CD4-positive, alpha-beta T cell treated with Interleukin-6 for 4 hours (primary cell): ENCODE results near the gene NANOG.
"Not testable (repeated sequence)": the region's sequence is repeated elsewhere in the genome, so short reads cannot be mapped to it uniquely, and the experiment has no call there.

Source experiments
- DNase-seq: peaks from one replicate; pipeline ENCODE4 v3.0.0-alpha.2; 2020; ENCODE audit warnings: mixed read lengths

The NANOG gene

GRCh38 chr12:7788884-7789528 is at the start of gene NANOG:
Gene NANOG (plus strand): TSS chr12:7789402. CDS start chr12:7789615, 213 bp downstream.
- DNase-seq: not testable (repeated sequence)

GRCh38 chr12:7747246-7747645 is 42.0 kb upstream of the NANOG start, which contains the start of gene CLEC4C:
Gene CLEC4C (minus strand): TSS chr12:7747375. CDS start chr12:7747348, 27 bp downstream.
- no peak for DNase-seq

- no peak for DNase-seq
Observed at GRCh38 chr12:7748852-7749251, 40.4 kb upstream of the NANOG start.

- DNase-seq: no peak
Observed at GRCh38 chr12:7749442-7749841, 39.8 kb upstream of the NANOG start.

GRCh38 chr12:7750350-7750749 is 38.9 kb upstream of the NANOG start:
- DNase-seq: no peak

DNA sequence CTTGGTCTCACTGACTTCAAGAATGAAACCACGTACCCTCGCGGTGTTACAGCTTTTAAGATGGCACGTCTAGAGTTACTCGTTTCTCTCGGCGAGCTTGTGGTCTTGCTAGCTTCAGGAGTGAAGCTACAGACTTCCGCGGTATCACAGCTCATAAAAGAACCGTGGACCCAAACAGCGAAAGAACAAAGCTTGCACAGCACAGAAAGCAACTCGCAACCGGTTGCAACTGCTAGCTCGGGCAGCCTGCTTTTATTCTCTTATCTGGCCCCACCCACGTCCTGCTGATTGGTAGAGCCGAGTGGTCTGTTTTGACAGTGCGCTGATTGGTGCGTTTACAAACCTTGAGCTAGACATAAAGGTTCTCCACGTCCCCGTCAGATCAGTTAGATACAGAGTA is 37.8 kb upstream of the NANOG start:
- DNase-seq: no peak

- not testable (repeated sequence) for DNase-seq
Observed at GRCh38 chr12:7751941-7752922, 37.0 kb upstream of the NANOG start.

DNA sequence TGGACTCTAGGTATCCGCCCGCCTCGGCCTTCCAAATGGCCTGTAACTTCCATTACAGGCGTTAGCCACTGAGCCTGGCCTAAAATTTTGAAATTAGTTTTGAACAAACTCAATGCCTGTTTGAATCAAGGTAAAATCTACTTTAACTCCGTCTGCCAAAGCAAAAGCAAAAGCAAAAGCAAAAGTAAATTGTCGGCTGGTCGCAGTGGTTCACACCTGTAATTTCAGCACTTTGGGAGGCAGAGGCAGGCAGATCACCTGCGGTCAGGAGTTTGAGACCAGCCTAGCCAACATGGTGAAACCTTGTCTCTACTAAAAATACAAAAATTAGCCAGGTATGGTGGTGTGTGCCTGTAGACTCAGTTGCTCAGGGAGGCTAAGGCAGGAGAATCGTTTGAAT is 33.5 kb upstream of the NANOG start:
- DNase-seq: not testable (repeated sequence)

- no peak for DNase-seq
Observed at GRCh38 chr12:7756993-7757392, 32.2 kb upstream of the NANOG start.

DNA sequence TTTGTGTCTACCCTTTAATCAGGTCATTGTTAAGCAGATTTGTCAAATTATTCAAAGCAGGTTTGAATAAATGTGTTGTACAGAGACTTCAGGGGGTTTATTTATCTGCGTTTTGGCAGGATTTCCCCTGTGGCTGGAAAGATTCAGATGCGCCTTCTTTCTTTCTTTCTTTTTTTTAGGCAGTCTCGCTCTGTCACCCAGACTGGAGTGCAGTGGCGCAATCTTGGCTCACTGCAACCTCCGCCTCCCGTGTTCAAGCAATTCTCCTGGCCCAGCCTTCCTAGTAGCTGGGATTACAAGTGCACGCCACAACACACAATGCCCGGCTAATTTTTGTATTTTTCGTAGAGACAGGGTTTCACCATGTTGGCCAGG is 30.4 kb upstream of the NANOG start:
- no peak for DNase-seq

GRCh38 chr12:7769999-7770398 is 19.2 kb upstream of the NANOG start:
- DNase-seq: no peak

DNA sequence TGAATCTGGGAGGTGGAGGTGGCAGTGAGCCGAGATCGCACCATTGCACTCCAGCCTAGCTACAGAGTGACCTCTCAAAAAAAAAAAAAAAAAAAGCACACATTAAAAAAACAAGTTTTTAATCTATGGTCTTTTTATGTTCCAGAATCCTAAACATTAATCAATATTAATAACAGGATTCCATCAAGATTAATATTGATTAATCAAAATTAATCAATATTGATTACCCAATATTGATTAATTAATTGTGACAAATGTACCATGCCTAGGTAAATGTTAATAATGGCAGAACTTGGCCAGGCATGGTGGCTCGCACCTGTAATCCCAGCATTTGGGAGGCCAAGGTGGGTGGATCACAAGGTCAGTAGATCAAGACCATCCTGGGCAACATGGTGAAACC is 7.9 kb upstream of the NANOG start:
- DNase-seq: no peak

- DNase-seq: no peak
Observed at GRCh38 chr12:7782055-7782454, 7.1 kb upstream of the NANOG start.

GRCh38 chr12:7783433-7783832 is 5.8 kb upstream of the NANOG start:
- not testable (repeated sequence) for DNase-seq

GRCh38 chr12:7784701-7785100 is 4.5 kb upstream of the NANOG start:
- no peak for DNase-seq

DNA sequence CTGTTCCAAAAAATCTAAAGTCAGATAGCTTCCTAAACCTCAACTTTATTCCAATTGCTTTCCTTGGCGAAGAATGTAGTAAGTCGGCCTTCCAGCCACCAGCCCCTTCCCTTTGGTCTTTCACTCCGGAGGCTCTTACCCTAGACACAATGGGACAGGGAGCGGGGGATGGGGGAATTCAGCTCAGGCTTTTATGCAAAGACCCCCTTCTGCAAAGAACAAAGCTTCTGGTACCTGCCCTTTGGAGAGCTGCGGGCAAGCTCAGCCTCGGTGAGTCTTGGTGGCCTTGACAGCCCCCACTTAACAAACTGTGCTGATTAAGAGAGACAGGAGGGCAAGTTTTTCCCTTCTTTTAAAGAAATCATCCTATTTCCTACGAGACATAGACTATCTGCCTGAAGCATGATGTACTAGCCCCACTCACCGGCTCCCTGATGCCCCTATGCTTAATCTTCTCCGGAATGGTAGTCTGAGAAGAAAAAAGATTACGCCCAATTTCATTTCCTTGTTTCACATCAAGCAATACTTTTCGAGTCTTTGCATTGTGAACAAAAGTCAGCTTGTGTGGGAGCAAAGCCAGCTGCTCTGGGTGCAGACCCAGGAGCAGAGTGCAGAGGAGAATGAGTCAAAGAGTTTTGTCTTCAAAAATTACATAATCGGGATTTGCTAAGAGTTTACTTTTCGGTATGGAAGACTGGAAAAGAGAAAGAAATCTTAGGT is 1.5 kb upstream of the NANOG start:
- DNase-seq: no peak

DNA sequence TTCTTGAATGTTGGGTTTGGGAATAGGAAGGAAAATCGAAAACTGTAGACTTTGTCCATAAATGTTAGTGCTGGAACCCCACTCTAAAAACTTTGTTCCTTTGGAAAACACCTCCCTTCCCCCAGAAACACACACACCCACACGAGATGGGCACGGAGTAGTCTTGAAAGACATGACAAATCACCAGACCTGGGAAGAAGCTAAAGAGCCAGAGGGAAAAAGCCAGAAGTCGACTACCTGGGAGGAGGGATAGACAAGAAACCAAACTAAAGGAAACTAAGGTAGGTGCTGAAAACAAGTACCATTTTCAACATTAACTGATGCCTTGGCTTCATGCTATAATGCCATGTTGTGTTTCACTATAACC is 925 bp upstream of the NANOG start:
- no peak for DNase-seq

GRCh38 chr12:7793211-7793610 is 4.0 kb downstream of the NANOG start:
- DNase-seq: no peak

DNA sequence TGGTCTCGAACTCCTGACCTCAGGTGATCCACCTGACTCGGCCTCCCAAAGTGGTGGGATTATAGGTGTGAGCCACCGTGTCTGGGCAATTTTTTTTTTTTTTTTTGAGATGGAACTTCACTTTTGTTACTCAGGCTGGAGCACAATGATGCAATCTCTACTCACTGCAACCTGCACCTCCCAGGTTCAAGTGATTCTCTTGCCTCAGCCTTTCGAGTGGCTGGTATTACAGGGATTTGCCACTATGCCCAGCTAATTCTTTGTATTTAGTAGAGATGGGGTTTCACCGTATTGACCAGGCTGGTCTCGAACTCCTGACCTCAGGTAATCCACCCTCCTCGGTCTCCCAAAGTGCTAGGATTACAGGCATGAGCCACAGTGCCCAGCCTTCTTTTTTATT is 8.1 kb downstream of the NANOG start:
- DNase-seq: not testable (repeated sequence)

DNA sequence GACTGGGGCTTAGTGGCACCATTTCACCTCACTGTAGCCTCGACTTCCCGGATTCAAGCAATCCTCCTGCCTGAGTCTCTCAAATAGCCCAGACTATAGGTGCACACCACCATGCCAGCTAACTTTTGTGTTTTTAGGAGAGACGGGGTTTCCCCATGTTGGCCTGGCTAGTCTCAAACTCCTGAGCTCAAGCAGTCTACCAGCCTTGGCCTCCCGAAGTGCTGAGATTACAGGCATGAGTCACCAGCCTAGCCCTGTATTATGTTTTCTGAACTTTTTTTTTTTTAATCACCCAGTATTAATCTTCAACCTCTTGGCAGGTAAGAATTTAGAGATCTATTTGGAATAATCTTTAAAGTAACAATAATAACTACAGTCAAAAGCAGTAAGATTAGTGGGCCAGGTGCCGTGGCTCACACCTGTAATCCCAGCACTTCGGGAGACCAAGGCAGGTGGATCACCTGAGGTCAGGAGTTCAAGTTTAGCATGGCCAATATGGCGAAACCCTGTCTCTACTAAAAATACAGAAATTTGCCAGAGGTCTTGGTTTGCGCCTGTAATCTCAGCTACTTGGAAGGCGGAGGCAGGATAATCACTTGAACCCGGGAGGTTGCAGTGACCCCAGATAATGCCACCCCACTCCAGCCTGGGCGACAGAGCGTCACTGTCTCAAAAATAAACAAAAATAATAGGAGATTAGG is 8.6 kb downstream of the NANOG start:
- DNase-seq: no peak

- DNase-seq: not testable (repeated sequence)
Observed at GRCh38 chr12:7798750-7799308, 9.6 kb downstream of the NANOG start.

GRCh38 chr12:7801460-7801859 is 12.3 kb downstream of the NANOG start:
- DNase-seq: no peak
